GM06990 (cell line): Measurements from ENCODE around the gene HS3ST2.
"Not testable (repeated sequence)": the region's sequence is repeated elsewhere in the genome, so short reads cannot be mapped to it uniquely, and the experiment has no call there.

Experiments used
- DNase-seq: peaks from one replicate; pipeline ENCODE4 v3.0.0-alpha.2; 2011; ENCODE audit not compliant: insufficient read length; ENCODE audit errors: extremely low read depth
- H3K27me3 ChIP-seq: replicated peaks from 2 replicates; pipeline ENCODE4 v1.6.0; 2011; ENCODE audit warnings: low read length; ENCODE audit not compliant: control insufficient read depth, insufficient read depth
- H3K36me3 ChIP-seq: 2 replicates; pipeline ENCODE4 v1.5.1; 2011; ENCODE audit warnings: low read length; ENCODE audit not compliant: control insufficient read depth, insufficient read depth
- H3K4me3 ChIP-seq: replicated peaks from 2 replicates; pipeline ENCODE4 v1.5.1; 2011; ENCODE audit warnings: low read depth, mild to moderate bottlenecking, control low read depth, low read length
- TF ChIP-seq, protein P1 (sequence below): IDR thresholded peaks from 2 replicates; pipeline ENCODE4 v1.5.1; 2011; ENCODE audit warnings: low read length, control low read depth, mild to moderate bottlenecking, inconsistent platforms; ENCODE audit not compliant: insufficient read depth, poor library complexity, severe bottlenecking

The HS3ST2 gene

DNA sequence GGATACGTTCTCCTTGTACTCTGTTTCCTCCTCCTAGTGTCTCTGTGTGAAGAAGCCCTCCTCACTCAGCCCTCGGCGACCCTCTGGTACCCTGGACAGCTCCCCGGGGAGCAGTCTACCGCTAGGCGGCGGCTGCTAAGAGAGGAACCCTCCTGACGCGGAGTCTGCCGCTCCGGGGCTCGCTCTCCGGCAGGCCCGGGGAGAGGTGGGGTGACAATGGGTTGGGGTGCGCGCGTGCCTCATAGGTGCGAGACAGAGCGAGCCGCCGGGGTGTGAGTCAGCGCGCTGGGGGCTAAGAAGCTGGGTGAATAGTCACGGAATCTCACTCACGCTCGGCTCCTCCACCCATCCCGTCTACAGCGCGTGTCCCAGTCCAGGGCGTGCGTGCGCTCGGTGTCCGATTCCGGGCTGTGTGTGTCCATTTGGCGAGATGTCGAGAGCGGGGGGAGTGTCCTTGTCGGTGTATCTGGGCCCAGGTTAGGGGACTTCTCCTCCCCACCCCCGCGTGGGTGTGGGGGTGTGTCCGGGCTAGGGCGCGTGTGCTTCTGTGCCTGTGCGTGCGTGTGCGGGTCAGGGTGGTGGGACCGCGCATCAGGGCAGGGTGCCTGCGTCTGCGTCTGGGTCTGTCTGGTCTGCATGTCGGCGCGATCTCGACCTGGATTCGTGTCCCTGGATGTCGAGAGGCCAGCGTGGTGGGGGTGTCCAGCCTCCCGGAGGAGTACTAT, 577 bp upstream of the HS3ST2 start:
- Histone ChIP-seq H3K27me3 (no peaks in the 10 kb centered on the region; the same call in 1 of the 2 replicates), H3K4me3 (no peak overlapping the region), H3K36me3 (no peaks in the 10 kb centered on the region)
- DNase-seq, result peak; percentile 17
- TF ChIP-seq, protein P1, sequence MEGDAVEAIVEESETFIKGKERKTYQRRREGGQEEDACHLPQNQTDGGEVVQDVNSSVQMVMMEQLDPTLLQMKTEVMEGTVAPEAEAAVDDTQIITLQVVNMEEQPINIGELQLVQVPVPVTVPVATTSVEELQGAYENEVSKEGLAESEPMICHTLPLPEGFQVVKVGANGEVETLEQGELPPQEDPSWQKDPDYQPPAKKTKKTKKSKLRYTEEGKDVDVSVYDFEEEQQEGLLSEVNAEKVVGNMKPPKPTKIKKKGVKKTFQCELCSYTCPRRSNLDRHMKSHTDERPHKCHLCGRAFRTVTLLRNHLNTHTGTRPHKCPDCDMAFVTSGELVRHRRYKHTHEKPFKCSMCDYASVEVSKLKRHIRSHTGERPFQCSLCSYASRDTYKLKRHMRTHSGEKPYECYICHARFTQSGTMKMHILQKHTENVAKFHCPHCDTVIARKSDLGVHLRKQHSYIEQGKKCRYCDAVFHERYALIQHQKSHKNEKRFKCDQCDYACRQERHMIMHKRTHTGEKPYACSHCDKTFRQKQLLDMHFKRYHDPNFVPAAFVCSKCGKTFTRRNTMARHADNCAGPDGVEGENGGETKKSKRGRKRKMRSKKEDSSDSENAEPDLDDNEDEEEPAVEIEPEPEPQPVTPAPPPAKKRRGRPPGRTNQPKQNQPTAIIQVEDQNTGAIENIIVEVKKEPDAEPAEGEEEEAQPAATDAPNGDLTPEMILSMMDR, result no peak

- H3K4me3 ChIP-seq, result no peak overlapping the region
- no peaks in the 10 kb centered on the region; the same call in 1 of the 2 replicates for H3K27me3 ChIP-seq
Measured at GRCh38 chr16:22814711-22815105, 746 bp downstream of the HS3ST2 start.

GRCh38 chr16:22815863-22816262, 1.9 kb downstream of the HS3ST2 start:
- no peak for DNase-seq
- Histone ChIP-seq H3K36me3 (no peaks in the 10 kb centered on the region), H3K27me3 (no peaks in the 10 kb centered on the region; the same call in 1 of the 2 replicates), H3K4me3 (no peak overlapping the region)
- TF ChIP-seq, protein P1, result no peak

More at GRCh38 chr16:22814711-22815105, 746 bp downstream of the HS3ST2 start:
- peak; percentile 7 for DNase-seq
- no peaks in the 10 kb centered on the region for H3K36me3 ChIP-seq
- TF ChIP-seq, protein P1, result no peak

DNA sequence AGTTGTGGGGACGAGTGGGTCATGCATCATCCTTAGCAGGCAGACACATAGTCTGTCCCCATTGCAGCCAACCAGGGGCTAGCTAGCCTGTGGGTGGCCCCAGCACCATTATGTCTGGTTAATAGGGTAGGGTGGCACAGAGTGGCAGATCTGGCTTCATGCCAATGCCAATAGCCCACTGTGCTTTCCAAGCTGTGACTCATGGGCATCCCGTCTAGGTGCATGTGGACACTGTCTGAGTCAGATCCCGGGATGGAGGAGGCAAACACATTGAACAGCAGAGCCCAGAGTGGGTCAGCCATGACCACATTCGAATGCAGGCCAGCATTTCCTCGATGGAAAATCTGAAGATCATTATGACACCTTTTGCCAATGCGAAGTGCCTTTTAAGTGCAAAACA, 2.5 kb downstream of the HS3ST2 start:
- H3K4me3 ChIP-seq, result no peak overlapping the region
- no peaks in the 10 kb centered on the region; the same call in 1 of the 2 replicates for H3K27me3 ChIP-seq
- no peak for DNase-seq
- TF ChIP-seq, protein P1, result no peak
- no peaks in the 10 kb centered on the region for H3K36me3 ChIP-seq

GRCh38 chr16:22818736-22819135, 4.8 kb downstream of the HS3ST2 start:
- H3K4me3 ChIP-seq, H3K36me3 ChIP-seq, H3K27me3 ChIP-seq, DNase-seq: not testable (repeated sequence)

DNA sequence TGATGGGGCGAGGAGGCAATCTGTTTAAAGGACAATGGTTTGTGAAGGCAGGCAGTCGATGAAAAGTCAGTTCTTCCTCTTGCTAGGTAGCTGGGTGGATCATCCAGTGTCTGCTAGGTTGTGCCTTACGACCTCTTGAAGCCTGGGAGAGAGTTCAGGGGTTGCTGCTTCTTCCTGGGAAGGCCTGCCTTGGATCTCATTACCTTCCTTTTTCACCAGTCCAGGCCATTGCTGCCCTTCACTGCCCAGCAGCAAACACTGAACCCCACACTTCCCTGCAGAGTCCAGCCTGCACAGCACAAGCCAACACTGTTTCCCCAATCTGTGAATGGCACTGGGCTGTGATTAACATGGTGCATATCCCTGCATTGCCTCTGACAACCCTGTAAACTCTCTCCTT, 24.7 kb downstream of the HS3ST2 start:
- TF ChIP-seq, protein P1, result no peak
- H3K27me3 ChIP-seq, result no peaks in the 10 kb centered on the region
- no peaks in the 10 kb centered on the region for H3K36me3 ChIP-seq
- DNase-seq, result no peak
- H3K4me3 ChIP-seq, result no peak overlapping the region

DNA sequence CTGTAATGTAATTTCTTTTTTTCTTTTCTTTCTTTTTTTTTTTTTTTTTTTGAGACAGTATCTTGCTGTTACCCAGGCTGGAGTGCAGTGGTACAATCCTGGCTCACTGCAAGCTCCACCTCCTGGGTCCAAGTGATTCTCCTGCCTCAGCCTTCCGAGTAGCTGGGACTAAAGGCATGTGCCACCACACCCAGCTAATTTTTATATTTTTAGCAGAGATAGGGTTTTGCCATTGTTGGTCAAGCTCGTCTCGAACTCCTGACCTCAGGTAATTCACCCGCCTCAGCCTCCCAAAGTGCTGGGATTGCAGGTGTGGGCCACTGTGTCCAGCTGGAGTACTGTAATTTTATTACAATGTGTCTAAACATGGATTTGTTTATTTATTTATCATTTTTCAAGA, 28.1 kb downstream of the HS3ST2 start:
- DNase-seq, H3K27me3 ChIP-seq, H3K36me3 ChIP-seq, H3K4me3 ChIP-seq: not testable (repeated sequence)
